GM18907 (cell line): Measurements from ENCODE around the gene CD47.

ENCODE experiments used
- ATAC-seq: cut with Tn5 transposase; IDR thresholded peaks from one replicate; pipeline ENCODE4 v1.9.1; 2021; ENCODE audit warnings: mild to moderate bottlenecking, moderate library complexity; ENCODE audit not compliant: unreplicated experiment

The CD47 gene

GRCh38 chr3:108118038-108118768 is 27.4 kb upstream of the CD47 start:
- no peak for ATAC-seq

DNA sequence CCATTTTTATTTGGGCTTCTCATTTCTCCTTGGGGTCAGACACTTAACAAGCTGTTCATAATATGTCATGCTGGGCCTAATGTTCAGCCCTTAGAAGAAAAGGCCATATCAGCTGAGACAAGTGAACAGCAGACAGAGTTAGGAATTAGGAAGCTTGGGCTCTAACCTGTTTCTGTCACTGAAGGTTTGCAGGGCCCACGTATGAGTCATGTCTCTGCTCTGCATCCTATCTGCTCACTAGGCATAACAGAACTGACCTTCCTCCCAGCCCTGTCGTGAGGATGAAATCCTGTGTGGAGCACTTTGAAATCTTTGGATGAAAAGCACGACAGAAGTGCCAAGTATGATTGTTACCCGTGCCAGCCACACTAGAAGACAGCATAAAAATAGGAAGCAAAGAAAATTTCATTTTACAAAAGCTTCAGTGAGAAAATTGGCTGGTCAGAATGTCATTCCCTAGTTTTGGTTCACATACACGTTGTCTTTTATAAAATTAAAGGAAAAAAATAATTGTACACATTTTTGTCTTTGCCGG is 26.5 kb upstream of the CD47 start:
- no peak for ATAC-seq

DNA sequence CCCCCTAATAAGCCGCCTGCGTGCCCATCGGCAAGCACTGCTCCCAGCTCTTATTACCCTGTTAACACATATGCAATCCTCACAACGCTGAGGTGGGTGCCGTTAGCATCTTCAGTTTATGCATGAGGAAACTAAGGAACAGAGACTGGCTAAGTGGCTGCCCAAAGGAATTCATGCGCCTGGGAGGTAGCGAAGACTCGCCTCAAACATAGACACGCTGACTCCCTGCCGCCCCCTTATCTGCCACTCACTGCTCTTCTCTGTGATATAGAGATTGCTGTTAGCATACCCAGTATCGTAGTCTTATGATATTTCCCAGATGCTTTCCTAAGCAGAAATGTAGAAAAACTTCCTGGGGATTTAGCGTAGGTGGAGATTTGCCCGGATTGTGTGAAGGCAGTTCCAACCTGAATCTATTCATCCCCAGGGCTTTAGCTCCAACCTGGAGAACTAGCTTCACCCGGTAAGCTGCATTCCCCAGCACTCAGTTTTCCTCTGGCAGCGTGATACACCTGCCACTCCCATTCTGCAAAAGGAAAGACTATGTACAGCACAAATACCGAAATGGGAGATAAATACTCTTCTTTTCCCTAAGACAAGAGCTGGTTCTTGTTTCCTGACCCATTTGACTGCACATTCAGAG is 23.7 kb upstream of the CD47 start:
- no peak for ATAC-seq

- no peak for ATAC-seq
These were observed 23.1 kb upstream of the CD47 start for GRCh38 chr3:108113975-108114374.

DNA sequence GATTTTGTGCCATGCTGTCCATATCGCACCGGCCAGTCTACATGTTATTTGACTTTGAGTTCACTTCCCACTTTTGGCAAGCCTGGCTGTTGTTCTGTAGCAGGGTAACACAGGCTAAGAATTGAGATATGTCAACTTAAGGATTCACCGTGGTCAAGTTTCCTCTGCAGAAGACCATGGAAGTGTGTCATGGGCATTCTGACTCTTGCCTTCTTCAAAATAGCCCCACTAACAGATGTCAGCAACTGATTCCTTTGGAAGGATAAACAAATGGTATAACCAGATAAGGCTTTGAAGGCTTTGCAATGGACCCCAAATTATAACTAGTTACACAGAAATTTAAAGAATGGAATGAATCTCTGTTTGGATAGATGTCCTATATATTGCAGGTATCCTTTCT is 20.1 kb upstream of the CD47 start:
- no peak for ATAC-seq

GRCh38 chr3:108108416-108108815 is 17.6 kb upstream of the CD47 start:
- ATAC-seq: no peak

DNA sequence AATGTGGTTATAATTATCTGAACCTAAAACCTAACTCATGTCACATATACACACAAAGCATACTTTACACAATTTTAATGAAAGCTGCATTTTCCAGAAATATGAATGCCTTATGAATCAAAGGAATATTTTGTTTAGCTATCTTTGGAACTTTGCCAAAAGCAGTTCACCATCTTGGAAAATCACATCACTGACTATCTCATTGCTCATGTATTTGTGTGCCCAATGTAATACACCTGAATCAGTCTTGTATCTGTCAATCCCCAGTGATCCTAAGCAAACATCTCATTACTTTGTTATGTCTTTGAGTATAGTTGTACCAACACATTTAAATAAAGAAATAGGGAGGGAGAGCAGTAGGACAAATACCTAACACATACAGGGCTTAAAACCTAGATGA is 15.6 kb upstream of the CD47 start:
- no peak for ATAC-seq

DNA sequence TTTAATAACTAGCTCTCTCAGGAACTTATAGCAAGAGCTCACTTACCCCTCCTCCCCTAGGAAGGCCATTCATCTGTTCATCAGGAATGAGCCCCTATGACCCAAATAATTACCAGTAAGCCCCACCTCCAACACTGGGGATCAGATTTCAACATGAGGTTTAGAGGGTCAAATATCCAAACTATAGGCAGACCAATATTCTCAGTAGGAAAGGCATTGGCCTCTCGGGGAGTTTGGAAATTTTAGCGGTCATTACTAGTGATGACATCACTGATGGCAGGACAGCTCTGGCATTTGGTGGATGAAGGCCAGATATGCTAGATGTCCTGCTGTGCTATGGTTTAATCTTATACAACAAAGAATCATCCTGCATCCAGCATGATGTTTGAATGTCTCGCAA is 15.2 kb upstream of the CD47 start:
- ATAC-seq: no peak

GRCh38 chr3:108103886-108104797 is 13.3 kb upstream of the CD47 start:
- ATAC-seq: no peak

- no peak for ATAC-seq
These were observed 12.4 kb upstream of the CD47 start for GRCh38 chr3:108103040-108103751.

DNA sequence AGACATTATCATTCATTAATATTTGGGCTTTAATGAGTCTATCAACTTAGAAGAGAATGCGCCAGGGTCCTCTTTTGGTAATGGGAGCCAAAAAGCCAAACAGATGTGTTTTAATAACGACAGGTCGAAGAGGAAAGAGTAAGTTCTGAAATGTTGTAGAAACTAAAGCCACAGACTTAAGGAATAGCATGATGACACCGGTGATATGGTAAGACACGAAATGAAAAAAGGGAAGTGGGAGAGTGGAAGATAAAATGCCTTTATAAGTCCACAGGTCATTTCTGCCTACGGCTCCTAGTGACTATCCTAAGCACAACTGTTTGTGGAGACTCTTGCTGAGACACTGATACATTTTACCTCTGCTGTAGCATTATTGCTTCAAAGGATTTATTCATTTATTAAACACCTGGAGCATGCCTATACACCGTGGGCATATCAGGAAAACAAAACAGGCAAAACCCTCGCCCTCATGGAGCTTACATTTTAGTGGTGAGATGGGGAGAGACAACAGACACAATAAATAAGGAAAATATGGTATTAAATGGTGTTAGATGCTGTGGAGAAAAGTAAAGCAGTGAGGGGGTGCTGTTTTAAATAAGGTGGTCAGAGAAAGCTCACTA is 11.7 kb upstream of the CD47 start:
- ATAC-seq: no peak

DNA sequence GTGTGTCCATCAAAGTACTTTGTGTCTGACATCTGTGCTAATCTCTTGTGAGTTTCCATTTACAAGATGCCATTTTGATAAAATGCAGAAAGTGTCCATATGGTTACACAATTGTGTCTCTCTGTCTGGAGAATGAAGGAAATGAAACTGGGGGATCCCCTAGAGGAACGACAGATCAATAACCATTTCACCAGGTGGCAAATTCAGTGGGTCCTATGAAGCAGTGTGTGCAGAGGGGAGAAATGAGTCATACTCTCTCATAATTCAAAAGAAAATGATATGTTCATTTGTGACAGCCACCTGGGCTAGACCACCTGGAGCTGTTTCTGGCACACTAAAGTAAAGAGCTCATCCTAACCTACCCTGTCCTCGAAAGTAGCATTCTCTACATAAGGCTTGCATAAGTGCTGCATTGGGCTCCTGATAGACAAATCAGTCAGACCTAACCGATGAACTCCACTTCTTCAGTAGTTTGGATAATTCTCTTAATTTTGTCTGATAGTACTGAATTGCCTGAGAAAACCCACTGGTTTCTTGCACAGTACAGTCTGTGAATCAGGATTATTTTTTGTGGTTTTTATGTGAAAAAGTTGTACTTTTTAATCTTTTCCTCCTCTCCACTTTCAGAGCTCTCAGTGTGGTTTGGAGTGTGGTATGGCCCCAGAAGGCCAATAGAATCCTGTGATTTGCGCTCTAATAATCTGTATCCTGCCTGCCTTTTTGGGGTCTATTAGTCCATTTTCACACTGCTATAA is 10.3 kb upstream of the CD47 start:
- ATAC-seq: peak; percentile 94

DNA sequence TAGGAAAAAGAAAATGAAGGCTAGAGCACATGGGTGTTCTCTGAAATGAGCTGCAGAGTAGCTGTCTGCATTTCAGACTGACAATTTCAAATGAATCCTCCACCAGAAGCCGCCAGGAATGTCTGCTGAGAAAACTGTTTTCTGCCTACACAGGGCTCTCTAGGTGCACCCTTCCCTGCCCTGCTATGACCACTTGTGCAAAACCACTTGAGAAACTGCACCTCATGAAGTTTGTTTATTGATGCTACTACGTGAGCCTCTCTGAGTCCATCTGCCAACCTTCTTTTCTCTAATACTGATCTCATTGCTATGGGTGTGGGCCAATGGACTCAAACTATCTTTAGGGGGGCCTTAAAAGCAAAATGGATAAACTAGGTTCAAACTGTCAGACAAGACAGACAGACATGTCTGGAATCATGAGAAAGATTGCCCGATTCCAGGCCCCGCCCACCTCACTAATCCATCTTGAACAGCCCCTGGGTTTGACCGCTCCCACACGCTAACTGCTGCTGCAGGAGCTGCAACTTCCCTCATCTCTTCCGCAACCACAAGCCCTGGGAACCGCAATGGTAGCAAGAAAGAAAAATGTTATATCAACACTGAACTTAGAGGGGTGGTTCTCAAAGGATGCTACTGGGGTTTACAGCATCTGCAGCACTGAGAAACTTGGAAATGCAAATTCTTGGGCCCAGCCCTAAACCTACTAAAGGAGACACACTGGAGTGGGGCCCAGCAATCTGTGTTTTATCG is 9.0 kb upstream of the CD47 start:
- peak; percentile 19 for ATAC-seq

GRCh38 chr3:108099244-108099643 is 8.4 kb upstream of the CD47 start:
- ATAC-seq: no peak

DNA sequence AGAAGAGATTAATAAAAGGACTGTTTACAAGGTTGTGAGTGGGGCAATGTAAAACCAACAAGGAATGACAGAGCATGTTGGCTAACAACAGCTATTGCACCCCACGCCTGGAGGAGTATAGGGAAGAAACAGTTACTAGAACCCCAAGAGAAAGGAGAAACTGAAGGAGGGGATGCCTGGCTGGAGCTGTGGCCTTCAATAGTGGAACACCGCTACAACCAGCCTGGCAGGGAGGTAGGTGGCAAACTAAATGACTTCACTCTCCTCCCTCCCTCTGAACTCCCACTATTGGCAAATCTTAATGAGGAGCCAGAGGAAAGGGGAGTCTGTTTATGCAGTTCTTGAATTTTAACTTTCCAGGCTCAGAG is 7.2 kb upstream of the CD47 start:
- ATAC-seq: no peak

DNA sequence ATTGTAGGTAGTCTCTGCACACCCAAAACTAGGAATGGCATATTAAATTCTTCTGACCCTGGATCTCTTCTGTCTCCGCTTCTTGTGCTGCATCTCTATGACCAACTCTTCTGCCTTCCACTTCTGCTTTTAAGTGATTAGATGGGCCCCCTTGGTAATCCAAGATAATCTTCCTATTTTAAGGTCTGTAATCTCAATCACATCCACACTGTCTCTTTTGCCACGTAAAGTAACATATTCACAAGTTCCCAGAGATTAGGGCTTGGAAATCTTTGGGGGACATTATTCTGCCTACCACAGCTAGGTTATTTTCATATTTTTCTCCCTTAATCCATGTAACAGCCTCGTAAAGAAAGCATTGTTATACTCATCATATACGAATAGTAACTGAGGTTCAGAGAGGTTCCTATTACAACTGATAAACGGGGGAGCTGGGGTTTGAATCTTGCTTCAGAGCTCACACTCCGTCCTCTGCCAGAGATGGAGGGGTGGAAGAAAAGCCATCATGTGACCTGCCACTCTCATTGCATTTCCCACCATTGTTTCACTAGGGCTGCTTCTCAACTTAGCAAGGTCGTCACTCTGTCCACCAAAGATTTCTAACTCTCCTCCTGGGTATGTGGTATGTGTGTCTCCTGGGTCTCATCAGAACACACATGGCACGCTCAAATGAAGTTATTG is 6.6 kb upstream of the CD47 start:
- no peak for ATAC-seq

DNA sequence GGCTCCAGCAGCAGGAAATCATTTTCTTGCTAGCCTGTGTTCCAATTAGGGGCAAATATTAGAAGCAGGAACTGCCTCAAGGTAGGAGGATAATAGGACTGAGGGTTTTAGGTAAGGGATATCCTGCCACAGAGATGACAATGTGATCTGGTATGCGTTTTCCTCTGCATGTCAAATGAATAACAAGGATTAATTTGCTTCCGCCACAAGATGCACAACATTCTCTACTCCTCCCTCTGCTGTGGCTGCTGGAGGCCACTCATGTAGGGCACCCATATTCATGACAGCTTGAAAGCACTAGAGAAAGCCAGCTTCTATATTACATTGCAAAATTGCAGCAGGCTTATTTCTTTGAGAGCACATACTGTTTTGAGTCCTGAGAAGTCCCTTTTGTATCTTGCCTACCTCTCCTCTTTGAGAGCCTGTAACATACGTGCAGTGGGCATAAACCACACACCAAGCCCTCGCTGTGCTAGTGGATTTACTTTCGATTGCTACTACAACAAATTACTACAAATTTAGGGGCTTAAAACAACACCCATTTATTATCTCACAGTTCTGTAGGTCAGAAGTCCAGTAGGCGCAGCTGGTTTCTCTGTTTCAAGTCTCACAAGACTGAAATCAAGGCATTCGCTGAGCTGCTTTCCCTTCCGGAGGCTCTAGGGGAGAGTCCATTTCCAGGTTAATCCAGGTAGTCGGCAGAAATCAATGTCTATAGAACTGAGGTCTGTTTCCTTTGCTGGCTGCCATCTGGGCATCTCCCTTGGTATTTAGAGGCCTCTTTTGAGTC is 5.9 kb upstream of the CD47 start:
- no peak for ATAC-seq

DNA sequence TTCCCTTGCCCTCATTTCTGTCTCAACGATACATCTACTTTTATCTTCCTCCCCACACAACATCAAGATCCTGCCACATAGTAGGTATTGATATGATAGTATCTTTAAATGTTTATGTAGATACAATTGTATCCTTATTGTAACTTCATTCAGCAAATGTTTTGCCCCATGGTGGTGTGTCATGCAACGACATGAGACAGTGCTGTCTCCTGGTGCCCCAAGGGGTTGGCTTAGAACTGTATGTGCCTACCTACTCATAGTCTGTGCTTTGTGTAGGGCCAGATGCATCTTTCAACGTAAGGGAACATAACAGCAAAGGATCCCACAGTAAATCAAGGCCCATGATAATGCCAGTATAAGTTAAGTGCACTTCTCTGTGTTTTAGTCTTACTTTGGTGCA is 2.8 kb upstream of the CD47 start:
- no peak for ATAC-seq
